GM19043 (cell line): ENCODE measurements around the gene SCN1B.
"Not testable (repeated sequence)": the region's sequence is repeated elsewhere in the genome, so short reads cannot be mapped to it uniquely, and the experiment has no call there.

Source experiments
- ATAC-seq: cut with Tn5 transposase; IDR thresholded peaks from one replicate; pipeline ENCODE4 v1.9.1; 2021; ENCODE audit warnings: low read depth; ENCODE audit not compliant: unreplicated experiment

Gene SCN1B

DNA sequence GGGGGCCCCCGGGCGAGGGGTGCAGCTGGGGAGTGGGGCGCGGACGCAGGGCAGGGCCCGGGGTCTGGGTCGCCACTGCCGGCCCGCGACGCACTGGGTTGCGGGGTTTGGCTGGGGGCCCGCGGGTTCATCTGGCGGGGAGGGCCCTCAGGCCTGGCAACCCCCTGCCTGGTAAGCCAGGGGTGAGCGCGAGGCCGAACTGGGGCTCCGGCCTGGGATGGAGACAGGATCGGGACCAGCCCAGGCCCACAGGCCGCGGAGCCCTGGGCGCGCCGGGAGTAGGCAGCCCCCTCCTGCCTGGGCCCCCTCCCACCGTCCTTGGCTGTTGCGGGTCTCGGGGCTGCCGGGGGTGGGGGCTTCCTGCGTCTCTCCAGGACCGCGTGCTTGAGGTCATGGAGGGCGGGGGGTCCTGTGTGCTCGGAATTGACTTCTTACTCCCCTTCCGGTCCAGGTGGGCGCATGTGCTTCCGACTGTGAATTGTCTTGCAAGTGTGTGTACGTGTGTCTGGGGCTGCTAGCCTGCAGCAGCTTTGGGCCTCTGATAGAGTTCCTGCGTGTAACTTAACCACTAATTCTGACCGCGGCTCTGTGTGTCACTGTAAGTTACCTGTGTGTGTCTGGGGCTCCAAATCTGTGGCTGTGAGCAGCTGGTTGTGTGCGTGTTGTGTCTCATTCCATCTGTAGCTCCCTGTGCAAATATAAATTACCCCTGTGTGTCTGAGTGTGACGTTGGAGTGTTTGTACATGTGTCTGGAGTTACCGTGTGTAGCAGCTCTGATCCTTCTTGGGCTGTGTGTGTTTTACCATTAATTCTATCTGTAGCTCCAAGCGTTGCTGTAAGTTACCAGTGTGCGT is 29.4 kb upstream of the SCN1B start:
- ATAC-seq: no peak

DNA sequence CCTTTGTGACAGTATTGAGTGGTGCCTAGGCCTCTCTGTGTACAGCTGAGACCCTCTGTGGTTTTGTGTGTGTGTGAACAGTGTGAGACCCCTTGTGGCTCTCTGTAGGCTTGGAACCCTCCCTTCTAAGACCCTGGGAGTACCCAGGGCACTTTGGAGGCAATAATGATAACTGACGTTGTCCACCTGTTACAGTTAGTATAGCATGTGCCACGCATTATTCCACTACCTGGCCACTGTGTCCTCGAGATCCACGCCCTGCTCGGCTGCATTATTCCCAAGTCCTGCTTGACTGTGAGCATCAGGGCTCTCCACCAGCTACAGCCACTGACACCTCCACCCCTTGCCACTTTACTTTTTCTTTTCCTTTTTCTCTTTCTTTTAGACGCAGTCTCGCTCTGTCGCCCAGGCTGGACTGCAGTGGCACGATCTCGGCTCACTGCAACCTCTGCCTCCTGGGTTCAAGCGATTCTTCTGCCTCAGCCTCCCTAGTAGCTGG is 28.2 kb upstream of the SCN1B start:
- ATAC-seq: no peak

DNA sequence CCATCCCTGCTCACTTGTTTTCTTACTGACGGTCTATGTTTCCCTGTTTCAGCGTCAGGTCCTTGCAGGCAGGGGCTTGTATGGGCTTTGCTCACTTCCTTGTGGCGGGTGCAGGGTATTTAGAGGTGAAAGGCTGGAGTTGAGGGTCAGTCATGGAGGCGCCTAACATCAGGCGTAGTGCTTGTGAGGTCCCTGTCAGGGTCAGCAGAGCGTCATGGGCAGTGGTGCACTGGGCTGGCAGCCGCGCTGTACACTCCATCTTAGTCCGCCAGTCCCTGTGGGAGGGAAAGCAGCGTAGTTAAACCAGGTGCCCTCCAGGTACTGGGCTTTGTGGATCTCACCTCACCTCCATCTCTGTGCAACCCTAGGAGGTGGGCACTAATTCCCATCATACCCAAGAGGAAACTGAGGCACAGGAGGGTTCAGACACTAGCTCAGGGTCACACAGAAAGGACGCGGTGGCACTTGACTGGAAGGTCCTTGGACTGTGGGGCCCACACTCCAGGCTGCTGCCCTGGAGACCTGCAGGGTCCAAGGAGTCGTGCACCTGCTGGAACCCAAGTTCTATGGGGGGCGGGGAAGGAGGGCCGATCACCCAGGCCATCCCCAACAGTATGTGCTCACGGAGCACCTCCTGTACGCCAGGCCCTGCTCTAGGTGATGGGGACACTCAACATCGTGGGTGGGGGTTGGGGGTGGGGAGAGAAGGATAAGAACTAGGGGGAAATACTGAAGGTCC is 25.6 kb upstream of the SCN1B start:
- ATAC-seq: no peak

DNA sequence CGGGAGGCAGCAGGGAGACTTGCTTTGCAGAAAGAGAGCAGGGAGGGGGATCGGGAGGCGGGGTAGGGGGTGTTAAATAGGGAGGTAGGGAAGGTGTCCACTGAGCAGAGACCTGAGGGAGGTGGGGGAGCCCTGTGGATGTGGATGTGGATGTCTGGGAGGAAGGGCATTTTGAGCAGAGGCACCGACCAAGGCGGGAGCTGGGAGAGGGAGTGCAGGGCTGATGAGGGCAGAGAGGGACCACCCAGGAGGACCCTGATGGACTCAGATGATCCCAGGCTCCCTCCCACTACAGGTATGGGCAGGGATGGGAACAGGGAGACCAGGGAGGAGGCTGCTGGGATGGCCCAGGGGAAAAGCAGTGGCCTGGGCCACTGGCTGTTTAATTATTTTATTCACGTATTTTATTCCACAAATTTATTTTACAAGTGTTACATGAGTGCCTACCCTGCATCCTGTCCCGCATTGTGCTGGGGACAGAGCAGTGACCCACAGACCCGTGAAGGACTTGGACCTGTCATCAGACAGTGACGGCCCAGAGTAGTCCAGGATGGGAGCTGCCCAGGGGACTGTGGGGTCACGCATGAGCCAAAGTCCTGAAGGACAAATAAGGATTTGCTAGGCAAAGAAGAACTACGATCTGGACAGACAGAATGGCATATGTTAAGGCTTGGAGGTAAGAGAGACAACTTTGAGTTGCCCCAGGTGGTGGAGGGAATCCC is 24.9 kb upstream of the SCN1B start:
- no peak for ATAC-seq

DNA sequence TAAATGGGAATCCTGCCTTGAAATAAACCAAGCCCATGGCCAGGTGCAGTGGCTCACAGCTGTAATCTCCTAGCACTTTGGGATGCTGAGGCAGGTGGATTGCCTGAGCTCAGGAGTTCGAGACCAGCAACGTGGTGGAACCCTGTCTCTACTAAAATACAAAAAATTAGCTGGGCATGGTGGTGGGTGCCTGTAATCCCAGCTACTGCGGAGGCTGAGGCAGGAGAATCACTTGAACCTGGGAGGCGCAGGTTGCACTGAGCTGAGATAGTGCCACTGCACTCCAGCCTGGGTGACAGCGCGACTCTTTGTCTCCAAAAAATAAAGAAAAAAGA is 24.3 kb upstream of the SCN1B start:
- not testable (repeated sequence) for ATAC-seq

DNA sequence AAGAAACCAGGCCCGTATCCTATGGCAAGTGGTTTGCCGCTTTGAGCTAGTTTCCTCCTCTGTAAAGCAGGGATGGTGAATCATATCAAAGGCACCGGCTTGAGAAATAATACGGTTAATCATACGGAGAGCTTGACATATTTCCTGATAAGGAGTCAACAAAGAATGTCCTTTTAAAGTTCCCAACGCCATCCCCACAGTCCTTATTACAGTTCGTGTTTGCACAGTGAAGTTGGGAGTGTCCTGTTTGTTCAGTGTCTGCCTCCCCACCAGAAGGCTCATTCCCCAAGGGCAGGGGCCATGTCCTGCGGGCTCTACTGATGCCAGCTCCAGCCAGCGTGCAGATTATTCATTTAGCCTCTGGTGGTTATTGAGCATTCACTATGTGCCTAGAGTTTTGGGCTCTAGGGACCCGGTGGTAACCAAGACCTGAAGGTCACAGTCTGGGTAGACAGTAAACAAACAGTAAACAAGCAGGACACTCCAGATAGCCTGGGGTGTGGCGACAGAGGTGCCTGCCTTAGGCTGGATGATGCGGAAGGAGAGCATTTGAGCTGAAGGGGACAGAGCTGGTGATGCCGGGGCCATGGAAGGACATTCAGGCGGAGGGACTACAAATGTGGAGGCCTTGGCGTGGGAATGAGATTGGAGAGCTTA is 23.8 kb upstream of the SCN1B start:
- no peak for ATAC-seq

DNA sequence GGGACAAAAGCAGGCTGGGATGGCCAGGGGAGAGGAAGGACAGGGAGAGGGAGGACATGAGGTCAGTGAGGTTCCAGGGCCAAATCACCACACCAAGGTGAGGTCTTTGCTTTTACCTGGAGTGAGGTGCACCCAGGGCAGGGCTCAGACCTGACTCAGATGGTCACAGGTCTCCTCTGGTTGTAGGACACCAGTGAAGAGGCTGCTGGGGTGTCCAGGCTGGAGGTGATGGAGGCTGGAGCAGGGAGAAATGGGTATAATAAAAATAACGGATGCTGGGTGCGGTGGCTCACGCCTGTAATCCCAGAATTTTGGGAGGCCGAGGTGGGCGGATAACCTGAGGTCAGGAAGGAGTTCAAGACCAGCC is 23.3 kb upstream of the SCN1B start:
- ATAC-seq: no peak

DNA sequence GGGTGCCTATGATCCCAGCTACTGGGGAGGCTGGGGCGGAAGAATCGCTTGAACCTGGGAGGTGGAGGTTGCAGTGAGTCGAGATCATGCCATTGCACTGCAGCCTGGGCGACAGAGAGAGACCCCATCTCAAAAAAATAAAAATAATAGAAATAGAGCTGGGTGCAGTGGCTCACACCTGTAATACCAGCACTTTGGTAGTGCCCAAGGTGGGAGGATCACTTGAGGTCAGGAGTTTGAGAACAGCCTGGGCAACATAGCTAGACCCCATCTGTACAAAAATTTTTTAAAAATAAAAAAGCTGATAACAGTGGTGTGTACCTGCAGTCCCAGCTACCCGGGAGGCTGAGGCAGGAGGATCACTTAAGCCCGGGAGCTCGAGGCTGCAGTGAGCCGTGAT is 22.8 kb upstream of the SCN1B start:
- not testable (repeated sequence) for ATAC-seq

DNA sequence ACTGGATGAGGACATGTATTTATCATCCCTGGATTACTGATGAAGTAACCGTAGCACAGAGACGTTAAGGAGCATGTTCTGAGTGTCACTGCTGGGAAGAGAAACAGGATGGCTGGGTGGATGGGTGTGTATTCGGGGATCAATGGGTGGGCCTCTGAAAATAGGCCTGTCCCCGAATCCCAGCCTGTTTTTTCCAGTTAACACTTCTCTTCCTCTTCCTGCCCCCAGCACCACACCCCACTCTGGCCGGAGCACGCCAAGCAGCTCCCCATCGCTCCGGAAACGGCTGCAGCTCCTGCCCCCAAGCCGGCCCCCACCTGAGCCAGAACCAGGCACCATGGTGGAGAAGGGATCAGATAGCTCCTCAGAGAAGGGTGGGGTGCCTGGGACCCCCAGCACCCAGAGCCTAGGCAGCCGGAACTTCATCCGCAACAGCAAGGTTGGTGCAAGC is 21.4 kb upstream of the SCN1B start:
- no peak for ATAC-seq

DNA sequence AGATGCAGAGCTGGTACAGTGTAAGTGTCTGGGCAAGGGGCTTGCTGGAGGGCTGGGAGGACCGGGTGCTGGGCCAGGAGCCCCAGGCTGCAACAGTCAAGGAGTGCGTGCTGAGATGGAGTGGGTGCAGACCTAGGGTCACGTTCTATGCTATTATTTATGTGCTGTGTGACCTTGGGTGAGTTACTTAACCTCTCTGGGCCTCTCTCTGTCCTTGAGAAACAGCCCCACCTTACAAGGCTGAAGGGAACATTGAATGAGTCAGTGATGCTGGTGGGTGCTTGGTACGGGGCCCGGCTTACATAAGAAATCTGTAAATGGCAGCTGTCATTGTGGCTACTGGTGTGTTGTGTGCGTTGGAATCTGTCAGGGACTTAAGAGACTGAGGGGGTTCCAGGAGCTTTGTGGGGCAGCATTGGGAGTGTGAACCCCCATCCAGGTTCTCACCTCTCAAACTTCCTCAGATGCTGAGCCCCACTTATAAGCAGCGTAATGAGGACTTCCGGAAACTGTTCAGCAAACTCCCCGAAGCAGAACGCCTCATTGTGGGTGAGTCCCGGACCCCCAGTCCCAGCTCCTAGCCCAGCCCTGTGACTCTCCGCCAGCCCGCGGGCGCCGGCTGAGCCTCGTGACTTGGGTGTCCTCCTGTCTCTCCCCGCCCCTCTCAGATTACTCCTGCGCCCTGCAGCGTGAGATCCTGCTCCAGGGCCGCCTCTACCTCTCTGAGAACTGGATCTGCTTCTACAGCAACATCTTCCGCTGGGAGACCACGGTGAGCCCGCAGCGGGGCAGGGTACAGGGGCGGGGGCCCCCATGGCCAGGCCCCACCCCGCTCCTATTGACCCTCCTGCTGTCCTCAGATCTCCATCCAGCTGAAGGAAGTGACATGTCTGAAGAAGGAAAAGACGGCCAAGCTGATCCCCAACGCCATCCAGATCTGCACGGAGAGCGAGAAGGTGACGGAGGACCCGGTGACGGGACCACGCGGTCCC is 20.6 kb upstream of the SCN1B start:
- ATAC-seq: no peak

DNA sequence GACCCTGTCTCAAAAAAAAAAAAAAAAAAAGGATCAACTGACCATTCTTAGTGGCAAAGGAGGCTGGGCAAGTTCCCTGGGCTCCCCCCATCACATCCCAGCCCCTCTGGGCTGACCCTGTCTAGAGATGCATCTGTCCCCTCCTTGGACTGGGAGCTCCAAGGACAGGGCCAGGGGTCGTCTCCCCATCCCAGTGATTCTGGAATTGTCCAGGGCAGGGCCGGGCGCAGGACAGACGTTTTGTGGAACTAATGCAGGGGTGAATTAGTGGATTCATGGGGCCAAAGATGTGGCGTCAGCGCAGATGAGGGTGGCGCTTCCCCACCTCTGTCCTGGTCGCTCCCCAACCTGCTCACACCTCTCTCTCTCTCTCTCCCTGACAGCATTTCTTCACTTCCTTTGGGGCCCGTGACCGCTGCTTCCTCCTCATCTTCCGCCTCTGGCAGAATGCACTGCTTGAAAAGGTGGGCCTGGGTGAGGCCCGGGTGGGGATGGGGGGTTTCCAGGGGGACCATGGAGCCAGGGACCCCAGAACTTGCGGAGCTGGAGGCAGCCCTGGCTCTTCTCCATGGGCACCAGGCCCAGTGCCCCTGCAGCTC is 19.1 kb upstream of the SCN1B start:
- no peak for ATAC-seq

DNA sequence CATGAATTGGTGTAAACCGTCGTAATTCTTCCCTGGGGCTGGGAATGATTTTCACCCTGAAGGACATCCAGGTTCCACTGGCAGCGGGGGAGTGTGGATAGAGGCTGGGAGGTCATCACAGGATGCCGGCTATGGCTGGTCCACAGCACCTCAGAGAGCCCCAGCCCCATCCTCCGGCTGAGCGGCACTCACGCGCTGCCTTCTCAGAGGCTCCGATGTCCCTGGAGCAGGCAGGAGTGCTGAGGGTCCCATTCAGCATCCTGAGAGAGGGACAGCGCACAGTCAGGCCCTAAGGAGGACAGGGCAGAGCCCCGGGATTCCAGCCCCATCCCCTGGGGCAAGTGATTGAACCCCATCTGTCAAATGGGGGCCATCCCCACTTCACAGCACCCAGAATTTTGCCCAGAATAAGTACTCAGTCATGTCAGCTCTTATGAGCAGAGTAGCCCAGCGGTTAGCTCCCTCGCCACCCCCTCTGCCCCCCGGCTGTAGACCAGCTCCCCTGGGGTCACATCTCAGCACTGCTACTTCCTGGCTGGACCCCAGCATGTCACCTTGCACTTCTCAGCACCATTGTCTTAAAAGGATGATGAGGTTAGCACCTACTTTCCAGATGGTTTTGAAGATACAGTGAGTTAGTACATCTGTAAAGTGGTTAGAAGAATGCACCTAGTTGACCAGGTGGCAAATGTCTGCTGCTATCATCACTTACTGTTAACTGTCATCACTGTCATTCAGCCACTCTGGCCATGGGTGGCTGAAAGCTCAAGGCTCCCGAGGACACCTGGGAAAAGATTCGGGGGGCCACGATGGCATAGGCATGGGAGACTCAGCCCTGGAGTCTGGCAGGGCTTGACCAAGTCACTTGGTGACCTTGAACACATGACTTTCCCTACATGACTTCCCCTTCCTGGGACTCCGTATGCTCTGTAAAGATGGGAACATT is 18.3 kb upstream of the SCN1B start:
- ATAC-seq: no peak

DNA sequence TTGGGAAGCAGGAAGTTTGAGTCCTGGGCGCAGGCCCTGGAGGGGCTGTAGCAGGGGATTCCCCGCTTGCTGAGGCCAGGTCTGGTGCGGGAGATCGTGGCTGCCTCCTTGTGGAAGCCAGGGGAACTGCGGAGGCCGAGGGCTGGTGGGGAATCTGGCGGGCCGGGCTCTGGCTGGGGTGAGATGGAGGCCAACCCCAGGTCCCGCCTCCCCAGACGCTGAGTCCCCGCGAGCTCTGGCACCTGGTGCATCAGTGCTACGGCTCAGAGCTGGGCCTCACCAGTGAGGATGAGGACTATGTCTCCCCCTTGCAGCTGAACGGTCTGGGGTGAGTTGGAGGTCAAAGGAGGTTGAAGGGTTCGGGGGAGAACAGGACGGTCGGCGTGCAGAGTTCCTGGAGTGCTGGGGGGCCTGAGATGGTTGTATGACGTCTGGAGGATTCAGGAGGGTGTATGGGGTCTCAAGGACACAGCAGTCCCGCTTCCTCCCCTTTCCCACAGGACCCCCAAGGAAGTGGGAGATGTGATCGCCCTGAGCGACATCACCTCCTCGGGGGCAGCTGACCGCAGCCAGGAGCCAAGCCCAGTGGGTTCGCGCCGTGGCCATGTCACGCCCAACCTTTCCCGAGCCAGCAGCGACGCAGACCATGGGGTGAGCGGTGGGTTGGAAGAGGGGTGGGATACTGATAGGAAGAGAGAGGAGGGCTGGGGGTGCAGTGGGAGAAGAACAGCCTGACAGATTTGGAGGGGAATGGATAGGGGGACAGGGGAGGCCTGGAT is 17.0 kb upstream of the SCN1B start:
- no peak for ATAC-seq

DNA sequence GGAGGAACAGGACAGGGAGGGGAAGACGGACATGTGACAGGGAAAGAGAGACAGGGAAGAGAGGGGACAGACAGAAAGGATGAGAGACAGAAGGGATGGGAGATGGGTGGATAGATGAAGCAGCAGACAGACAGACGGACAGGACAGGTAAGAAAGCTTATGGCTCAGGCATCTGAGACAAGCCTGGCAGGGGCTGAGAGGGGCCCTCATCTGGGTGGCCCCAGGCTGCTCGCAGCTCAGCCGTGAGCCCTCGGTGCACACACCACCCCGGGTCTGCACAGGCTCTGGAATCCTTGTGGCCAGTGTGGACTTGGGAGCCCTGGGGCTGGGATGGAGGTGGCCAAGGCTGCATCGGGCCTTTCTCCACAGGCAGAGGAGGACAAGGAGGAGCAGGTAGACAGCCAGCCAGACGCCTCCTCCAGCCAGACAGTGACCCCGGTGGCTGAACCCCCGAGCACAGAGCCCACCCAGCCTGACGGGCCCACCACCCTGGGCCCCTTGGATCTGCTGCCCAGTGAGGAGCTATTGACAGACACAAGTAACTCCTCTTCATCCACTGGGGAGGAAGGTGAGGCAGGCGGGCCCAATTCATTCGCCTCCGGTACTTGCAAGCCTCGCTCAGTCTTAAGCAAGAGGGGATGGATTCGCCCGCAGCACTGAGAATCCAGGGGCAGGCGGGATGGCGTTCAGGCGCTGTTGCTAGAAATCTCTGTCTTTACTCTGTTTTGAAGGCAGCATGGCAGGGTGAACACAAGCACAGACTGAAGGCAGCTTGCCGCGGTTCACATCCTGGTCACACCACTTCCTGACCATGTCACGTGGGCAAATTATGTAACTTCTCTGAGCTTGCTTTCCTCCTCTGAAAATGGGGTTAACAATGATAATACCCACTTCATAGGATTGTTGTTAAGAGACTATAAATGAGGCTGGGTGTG is 16.2 kb upstream of the SCN1B start:
- no peak for ATAC-seq

DNA sequence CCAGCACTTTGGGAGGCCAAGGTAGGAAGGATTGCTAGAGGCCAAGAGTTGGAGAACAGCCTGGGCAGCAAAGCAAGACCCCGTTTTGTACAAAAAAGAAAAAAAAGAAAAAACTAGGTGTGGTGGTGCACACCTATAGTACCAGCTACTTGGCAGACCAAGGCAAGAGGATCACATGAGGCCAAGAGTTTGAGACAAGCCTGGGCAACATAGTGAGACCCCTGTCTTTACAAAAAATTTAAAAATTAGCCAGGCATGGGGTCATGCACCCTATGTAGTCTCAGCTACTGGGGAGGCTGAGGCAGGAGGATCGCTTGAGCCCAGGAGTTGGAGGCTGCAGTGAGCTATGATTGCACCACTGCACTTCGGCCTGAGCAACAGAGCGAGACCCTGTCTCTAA is 15.5 kb upstream of the SCN1B start:
- ATAC-seq: not testable (repeated sequence)

DNA sequence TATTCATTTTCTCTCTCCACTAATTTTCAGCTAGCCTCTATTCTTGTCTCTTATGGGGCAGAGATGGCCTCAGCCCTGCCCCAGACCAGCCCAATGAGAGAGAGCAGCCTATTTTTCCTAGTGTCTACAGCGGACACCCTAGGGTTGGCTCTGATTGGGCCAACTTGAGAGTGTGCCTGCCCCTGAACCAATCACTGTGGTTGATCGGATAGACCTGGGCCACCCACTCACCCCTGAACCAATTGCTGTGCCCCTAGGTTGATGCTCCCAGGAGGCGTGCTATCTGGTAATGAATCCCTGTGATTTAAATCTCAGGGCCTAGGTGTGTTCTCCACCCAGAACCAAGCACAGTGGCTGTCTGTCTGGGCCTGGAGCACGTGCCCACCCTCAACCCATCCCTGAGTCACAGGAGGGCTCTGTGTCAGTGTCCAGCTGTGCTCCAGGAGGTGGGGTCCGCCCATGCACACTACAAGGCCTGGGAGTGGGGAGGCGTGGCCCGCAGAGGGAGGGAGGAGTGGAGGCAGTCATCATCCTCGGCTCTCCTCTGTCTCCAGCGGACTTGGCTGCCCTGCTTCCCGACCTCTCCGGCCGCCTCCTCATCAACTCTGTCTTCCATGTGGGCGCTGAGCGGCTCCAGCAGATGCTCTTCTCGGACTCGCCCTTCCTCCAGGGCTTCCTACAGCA is 14.9 kb upstream of the SCN1B start:
- no peak for ATAC-seq
